Pancreas (tissue), 10 donors: ENCODE measurements around the gene ZNF652. TPM values are rescaled to one million over a fixed set of nuclear protein-coding genes. Genes with fewer than 3 reads are reported as not detected.

Experiments used
- ATAC-seq, 4 donors: fragments of 200-7000 bp; cut with Tn5 transposase; one replicate each; pipeline versions ENCODE4 v1.8.0 to v1.9.1; 2020; ENCODE audit warnings: mild to moderate bottlenecking in 4 of 4, moderate library complexity in 4 of 4
- DNase-seq, 6 donors: peaks; one replicate each; pipeline ENCODE4 v3.0.0-alpha.2; 2020
- FAIRE-seq: peaks from 2 replicates; lab custom pipeline; 2012; peaks lifted over from hg19 to GRCh38; lab: Jason Lieb, UNC
- H3K27ac ChIP-seq, 4 donors: fragments of 200-600 bp; sonication (generic); 1 replicate in 3 of 4; 2 replicates in 1 of 4; pipeline versions ENCODE4 v1.5.0 to v1.8.0; 2020
- H3K27me3 ChIP-seq, 4 donors: fragments of 200-600 bp; one replicate each; pipeline ENCODE4 v1.8.0; 2021
- H3K36me3 ChIP-seq, 3 donors: fragments of 200-600 bp; sonication (generic) in 1 of 3; one replicate each; pipeline versions ENCODE4 v1.5.0 to v1.8.0; 2020 to 2021
- H3K4me1 ChIP-seq, 3 donors: fragments of 200-600 bp; one replicate each; pipeline ENCODE4 v1.8.0; 2021
- H3K4me3 ChIP-seq, 4 donors: fragments of 200-600 bp; sonication (generic) in 2 of 4; one replicate each; pipeline versions ENCODE4 v1.5.0 to v1.8.0; 2020 to 2021
- H3K9me3 ChIP-seq, 4 donors: fragments of 200-600 bp; one replicate each; pipeline ENCODE4 v1.8.0; 2021
- WGBS, 2 donors: extraction: QIAGEN DNeasy Blood & Tissue Kit; methylation state at CpG; one replicate each; pipeline ENCODE4 v1.1.7; 2013; 5-methylcytosine and 5-hydroxymethylcytosine counted together
- intact Hi-C, 3 donors: fragments of 100-400 bp; cut with DNase I; formaldehyde crosslinking; loops; one replicate each; pipeline versions ENCODE4 v1.11.1 to v1.14.2; 2022
- polyA plus RNA-seq, 2 donors: library from polyadenylated mRNA; stranded (reverse); fragments of 200-250 nt; gene quantifications; one replicate each; pipeline ENCODE4 v1.2.3, GENCODE V29; 2013
- total RNA-seq, 6 donors: library from RNA; stranded (reverse); fragmentation: NEBNext Ultra II Directional in 4 of 6; extraction: Animal tissue kit (Norgen Biotek cat#: 25700) in 4 of 6; gene quantifications; one replicate each; pipeline versions ENCODE4 v1.2.1 to v1.2.4, GENCODE V29; 2021 to 2023
- TF ChIP-seq, protein P1 (sequence below), 4 donors: fragments of 200-600 bp; sonication (generic) in 3 of 4; IDR thresholded peaks; one replicate each; pipeline versions ENCODE4 v1.5.0 to v1.8.0; 2021; ENCODE audit warnings: antibody characterized with exemption in 4 of 4
- donor health status: healthy with polysubstance abuse.
- donor health status: DM: no; HTN: no; CAD: no; lungs with moderate emphysema.
- donor health status: DM: no; HTN: no; CAD: no.
- donor health status: control.
- donor health status: control.
- donor health status: Bipolar disorder and iron deficiency.
- donor health status: DM: yes; HTN: yes; CAD: no.
- donor health status: DM: no; HTN: no; CAD: no.
- donor health status: DM: no; HTN: no; CAD: no.
- donor health status: DM: yes; HTN: yes; CAD: no.

Gene ZNF652
- total and polyA plus RNA-seq, 8 donors = 16.8 to 32.4 (median 20.5) TPM

DNA sequence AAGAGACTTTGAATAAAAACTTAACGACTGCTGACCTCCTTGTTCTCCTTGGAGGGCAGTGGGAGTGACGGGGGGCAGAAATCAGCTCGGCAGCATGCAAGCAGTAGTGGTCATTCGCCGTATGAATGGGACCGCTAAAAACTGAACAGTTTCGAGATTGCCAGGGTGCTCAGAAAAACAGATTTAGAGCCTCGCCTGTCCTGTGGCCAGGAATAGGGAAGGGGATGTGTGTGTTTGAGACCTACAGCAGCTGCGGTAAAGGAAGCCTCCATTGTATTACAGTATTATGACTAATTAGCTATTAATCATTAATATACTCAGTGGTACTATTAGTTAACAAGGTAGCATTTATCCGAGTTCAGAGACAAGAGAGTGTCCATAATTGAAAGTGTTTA, 670 bp upstream of the ZNF652 start:
- intact Hi-C loops = no loop called here
- ATAC-seq = peak in 1 of 4 donors; percentile 4

DNA sequence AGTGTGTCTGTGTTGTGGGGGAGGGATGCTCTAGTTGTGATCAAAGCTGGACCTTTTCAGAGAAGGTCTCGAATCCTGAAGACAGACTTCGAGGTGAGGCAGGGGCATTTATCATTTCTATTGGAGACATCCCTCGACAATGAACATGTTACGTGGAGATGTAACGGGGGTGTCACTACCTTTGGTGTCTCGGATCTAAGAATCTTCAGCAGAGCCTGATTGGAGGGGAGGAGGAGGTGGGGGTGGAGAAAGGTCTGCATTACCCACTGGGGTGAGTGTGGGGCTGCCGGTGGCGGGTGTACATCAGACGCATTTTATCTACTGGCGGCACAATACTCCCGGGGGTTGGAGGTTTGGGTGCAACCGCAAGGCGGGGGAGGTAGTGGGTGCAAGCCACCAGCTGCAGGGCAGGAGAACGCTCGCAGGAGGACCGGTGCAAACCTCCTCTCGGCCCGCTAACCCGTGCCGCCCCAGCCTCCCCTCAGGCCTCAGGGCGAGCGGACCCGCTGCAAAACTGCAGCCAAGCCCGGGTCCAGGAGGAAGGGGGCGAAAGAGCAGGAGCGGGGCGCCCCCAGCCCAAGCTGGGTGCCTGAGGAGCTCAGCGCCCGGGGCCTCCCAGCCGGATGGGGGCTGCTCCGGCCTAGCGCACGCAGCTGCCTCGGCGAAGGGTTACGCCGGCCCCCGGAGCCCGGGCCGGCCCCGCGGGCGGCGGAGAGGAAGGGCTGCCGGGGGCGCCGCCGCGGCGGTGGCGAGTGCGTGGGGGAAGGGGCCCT, 735 bp downstream of the ZNF652 start:
- Histone ChIP-seq H3K36me3 (no peaks in the 10 kb centered on the region), H3K27me3 (no peaks in the 10 kb centered on the region), H3K4me3 (peak overlapping the region; percentile 88 to 99 (median 96)), H3K4me1 (peaks cover 19 to 40% (median 29%) of the 10 kb centered on the region in 3 donors), H3K27ac (peak overlapping the region; percentile 70 to 90 (median 86)), H3K9me3 (no peaks in the 10 kb centered on the region)
- intact Hi-C loops = no loop called here
- DNase-seq (peak in 5 of 6 donors; percentile 32 to 77 (median 47)), FAIRE-seq (no peak), ATAC-seq (peak in 3 of 4 donors; percentile 8 to 21 (median 10))
- 0 to 1% methylated on average over 25 to 52 of the region's 52 CpGs for WGBS, 2 donors
- TF ChIP-seq, protein P1, sequence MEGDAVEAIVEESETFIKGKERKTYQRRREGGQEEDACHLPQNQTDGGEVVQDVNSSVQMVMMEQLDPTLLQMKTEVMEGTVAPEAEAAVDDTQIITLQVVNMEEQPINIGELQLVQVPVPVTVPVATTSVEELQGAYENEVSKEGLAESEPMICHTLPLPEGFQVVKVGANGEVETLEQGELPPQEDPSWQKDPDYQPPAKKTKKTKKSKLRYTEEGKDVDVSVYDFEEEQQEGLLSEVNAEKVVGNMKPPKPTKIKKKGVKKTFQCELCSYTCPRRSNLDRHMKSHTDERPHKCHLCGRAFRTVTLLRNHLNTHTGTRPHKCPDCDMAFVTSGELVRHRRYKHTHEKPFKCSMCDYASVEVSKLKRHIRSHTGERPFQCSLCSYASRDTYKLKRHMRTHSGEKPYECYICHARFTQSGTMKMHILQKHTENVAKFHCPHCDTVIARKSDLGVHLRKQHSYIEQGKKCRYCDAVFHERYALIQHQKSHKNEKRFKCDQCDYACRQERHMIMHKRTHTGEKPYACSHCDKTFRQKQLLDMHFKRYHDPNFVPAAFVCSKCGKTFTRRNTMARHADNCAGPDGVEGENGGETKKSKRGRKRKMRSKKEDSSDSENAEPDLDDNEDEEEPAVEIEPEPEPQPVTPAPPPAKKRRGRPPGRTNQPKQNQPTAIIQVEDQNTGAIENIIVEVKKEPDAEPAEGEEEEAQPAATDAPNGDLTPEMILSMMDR (IDR thresholded peaks at IDR 0.05) = no peak

More for the DNA sequence above, 670 bp upstream of the ZNF652 start:
- 9% methylated on average over 10 of the region's 10 CpGs for WGBS, 2 donors
- peak overlapping the region; percentile 23 to 99 (median 93) for H3K4me3 ChIP-seq
- FAIRE-seq = no peak
- DNase-seq = no peak
- TF ChIP-seq, protein P1 (IDR thresholded peaks at IDR 0.05) = no peak
- H3K4me1 ChIP-seq = peaks cover 12 to 34% (median 27%) of the 10 kb centered on the region in 3 donors
- no peaks in the 10 kb centered on the region for H3K9me3 ChIP-seq
- no peaks in the 10 kb centered on the region for H3K36me3 ChIP-seq
- H3K27me3 ChIP-seq = no peaks in the 10 kb centered on the region
- peak overlapping the region; percentile 43 to 90 (median 76) for H3K27ac ChIP-seq

DNA sequence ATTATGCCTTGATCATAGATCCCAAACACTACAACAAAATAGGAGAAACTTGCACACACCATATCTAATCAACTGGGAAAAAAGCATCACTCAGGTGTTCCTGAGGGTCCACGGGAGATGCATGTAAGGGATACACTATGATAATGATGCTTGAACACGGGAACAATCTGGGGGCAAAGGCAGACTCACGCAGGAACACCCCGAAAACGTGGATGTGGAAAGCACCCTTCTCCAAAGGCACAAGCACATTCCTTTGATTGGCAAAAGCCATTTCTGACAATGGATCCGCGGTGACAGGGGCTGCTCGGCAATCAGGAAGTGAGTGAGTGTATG, 1.3 kb downstream of the ZNF652 start:
- WGBS, 2 donors = 0 to 1% methylated on average over 8 of the region's 8 CpGs
- no peak for FAIRE-seq
- no peaks in the 10 kb centered on the region for H3K9me3 ChIP-seq
- DNase-seq = peak in 1 of 6 donors; percentile 22
- H3K27me3 ChIP-seq = no peaks in the 10 kb centered on the region
- peak overlapping the region in 3 of 4 donors; percentile 86 to 90 (median 87) for H3K27ac ChIP-seq
- peak overlapping the region in 3 of 4 donors; percentile 88 to 99 (median 98) for H3K4me3 ChIP-seq
- peak in 2 of 4 donors; percentile 10 to 23 for ATAC-seq
- no peaks in the 10 kb centered on the region for H3K36me3 ChIP-seq
- intact Hi-C loops = no loop called here
- TF ChIP-seq, protein P1 (IDR thresholded peaks at IDR 0.05) = no peak
- H3K4me1 ChIP-seq = peaks cover 19 to 40% (median 29%) of the 10 kb centered on the region in 3 donors

DNA sequence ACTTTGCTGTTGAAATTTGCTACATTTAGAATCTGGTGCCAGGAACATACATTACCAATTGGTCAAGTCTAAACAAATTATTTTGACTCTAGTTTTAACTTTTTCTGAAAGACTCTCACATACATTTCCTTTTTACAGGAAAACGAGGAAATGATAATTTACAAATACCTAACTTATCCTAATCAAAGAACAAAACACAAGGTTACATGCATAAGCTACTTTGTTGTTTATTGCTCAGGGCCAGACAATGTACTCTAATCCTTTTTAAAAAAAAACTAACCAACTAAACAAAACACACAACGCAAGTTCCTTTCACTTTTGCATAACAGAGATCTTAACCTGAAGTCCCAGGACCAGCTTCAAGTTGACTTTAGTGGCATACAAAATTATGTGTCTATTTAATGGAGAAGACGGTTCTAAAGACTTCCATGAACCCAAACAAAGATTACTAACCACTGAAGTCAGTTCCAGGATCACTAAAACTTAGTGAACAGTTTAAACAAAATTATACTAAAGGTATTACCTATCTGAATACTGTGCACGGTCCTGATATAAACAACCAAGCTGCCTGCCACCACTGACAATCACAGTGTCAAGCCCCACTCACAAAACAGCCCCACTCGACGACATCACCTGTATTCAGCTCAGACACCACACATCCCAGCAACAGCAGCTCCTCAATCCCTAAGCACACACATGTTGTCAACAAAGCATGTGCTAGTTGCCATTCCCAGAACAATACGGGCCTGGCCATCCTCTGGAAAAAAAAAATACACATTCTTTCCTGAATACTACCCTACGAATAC, 1.9 kb downstream of the ZNF652 start:
- Histone ChIP-seq H3K27me3 (no peaks in the 10 kb centered on the region), H3K9me3 (no peaks in the 10 kb centered on the region), H3K4me3 (peak overlapping the region in 2 of 4 donors; percentile 98 to 99), H3K4me1 (peaks cover 19 to 40% (median 29%) of the 10 kb centered on the region in 3 donors), H3K36me3 (no peaks in the 10 kb centered on the region), H3K27ac (peak overlapping the region in 2 of 4 donors; percentile 86 to 90)
- ATAC-seq (no peak), FAIRE-seq (no peak), DNase-seq (no peak)
- TF ChIP-seq, protein P1 (IDR thresholded peaks at IDR 0.05) = no peak
- intact Hi-C loops = no loop called here
- WGBS, 2 donors = 2 to 4% methylated on average over 8 of the region's 8 CpGs
